WI38 (cell line): ENCODE data around the gene SSU72.
"Not testable (repeated sequence)": the region's sequence is repeated elsewhere in the genome, so short reads cannot be mapped to it uniquely, and the experiment has no call there.

ENCODE experiments used
- H3K4me3 ChIP-seq: 2 replicates; pipeline ENCODE4 v1.5.1; 2011; ENCODE audit warnings: low read depth, mild to moderate bottlenecking, control low read depth, low read length
- TF ChIP-seq, protein P1 (sequence below): IDR thresholded peaks from 2 replicates; pipeline ENCODE4 v1.5.1; 2012; ENCODE audit warnings: low read depth, mild to moderate bottlenecking, control low read depth, low read length

Gene SSU72

DNA sequence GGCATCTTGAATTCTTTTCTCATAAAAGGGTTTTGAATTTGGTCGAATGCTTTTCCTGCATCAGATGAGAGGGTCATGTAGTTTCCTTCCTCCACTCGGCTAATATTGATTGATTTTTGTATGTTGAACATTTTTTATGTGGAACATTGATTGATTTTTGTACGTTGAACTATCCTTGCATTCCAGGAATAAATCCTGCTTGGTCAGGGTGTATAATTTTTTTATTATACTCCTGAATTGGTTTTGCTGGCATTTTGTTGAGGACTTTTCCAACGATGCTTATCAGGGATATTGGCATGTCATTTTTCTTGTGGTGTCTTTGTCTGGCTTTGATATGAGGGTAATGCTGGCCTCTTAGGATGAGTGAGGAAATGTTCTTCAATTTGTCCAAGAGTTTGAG lies 42.7 kb downstream of the SSU72 start:
- H3K4me3 ChIP-seq = no peak overlapping the region
- TF ChIP-seq, protein P1, sequence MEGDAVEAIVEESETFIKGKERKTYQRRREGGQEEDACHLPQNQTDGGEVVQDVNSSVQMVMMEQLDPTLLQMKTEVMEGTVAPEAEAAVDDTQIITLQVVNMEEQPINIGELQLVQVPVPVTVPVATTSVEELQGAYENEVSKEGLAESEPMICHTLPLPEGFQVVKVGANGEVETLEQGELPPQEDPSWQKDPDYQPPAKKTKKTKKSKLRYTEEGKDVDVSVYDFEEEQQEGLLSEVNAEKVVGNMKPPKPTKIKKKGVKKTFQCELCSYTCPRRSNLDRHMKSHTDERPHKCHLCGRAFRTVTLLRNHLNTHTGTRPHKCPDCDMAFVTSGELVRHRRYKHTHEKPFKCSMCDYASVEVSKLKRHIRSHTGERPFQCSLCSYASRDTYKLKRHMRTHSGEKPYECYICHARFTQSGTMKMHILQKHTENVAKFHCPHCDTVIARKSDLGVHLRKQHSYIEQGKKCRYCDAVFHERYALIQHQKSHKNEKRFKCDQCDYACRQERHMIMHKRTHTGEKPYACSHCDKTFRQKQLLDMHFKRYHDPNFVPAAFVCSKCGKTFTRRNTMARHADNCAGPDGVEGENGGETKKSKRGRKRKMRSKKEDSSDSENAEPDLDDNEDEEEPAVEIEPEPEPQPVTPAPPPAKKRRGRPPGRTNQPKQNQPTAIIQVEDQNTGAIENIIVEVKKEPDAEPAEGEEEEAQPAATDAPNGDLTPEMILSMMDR = no peak

DNA sequence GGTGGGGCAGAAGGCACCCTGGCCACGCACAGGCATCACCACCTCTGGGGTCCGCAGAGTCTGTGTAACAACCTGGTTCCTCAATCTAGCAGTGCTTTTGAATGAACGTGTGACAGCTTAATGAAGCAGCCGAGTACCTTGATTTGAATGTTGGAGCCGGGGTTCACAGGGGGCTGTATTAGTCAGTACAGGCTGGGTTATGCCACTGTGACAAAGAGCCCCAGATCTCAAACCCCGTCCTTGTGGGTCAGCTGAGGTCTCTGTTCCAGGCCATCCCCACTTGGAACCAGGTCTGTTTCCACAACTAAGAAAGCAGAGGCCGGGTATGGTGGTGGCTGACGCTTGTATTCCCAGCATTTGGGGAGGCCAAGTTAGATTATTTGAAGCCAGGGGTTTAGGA lies 44.7 kb downstream of the SSU72 start:
- TF ChIP-seq, protein P1 = no peak
- no peak overlapping the region for H3K4me3 ChIP-seq

DNA sequence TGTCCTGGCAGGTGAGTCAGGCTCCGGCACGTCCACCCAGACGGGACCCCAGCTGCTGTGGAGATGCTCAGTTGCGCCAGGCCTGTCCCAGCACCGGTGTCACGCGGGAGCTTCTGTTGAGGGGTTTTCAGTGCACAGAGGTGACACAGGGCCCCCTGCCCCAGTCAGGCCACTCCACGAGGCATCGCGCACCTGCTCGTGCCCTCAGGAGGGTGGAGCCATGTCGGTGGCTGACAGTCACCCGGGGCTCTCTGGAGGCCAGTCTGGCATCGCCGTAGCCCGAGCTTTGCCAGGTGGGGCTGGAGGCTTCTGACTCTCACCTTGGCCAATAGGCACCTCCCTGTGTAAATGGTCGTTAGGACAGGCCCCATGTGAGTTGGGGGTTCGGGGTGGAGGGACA lies 45.3 kb downstream of the SSU72 start:
- TF ChIP-seq, protein P1 = no peak
- H3K4me3 ChIP-seq = no peak overlapping the region

DNA sequence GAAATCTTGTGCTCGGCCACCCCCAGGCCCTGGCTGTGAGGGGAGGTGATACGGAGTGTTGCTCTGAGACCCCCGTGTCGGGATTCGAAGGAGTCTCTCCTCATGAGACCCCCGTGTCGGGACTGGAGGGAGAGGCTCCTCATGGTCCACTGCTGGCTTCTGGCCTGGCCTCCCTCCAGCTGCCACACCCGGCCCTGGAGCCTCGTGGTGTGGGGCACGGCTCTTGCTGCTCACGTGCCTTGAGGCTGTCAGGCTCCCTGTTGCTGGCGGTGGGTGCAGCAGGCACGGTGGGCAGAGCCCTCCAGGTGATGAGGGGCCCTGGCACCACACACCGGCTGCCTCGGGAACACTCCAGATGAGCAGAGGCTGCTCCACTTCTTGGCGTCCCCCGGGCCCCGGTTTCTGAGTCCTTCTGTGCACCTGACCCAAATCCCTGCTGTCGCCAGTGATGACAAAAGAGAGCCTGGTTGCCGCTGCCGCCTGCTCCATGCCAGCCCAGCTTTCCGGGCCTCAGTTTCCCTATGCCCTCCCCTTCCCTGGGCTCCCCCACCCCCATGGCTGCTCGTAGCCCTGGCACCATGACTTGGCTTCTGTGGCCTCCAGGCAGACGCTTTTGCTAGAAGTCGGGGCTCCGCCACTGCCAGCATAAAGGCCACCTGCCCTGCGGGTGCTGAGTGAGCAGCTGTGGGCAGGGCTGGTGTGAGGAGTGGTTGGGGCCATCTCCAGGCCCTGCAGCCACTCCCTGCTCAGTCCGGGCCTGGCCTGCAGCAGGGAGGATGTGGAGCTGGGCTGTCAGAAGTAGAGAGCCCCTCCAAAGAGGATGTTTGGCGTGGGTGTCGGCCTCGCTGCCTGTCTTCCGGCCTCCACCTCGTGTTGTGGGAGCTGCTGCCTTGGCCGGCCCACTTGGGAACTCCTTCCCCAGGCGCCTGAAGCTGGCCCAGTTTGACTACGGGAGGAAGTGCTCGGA lies 46.1 kb downstream of the SSU72 start:
- TF ChIP-seq, protein P1 = no peak
- no peak overlapping the region for H3K4me3 ChIP-seq

DNA sequence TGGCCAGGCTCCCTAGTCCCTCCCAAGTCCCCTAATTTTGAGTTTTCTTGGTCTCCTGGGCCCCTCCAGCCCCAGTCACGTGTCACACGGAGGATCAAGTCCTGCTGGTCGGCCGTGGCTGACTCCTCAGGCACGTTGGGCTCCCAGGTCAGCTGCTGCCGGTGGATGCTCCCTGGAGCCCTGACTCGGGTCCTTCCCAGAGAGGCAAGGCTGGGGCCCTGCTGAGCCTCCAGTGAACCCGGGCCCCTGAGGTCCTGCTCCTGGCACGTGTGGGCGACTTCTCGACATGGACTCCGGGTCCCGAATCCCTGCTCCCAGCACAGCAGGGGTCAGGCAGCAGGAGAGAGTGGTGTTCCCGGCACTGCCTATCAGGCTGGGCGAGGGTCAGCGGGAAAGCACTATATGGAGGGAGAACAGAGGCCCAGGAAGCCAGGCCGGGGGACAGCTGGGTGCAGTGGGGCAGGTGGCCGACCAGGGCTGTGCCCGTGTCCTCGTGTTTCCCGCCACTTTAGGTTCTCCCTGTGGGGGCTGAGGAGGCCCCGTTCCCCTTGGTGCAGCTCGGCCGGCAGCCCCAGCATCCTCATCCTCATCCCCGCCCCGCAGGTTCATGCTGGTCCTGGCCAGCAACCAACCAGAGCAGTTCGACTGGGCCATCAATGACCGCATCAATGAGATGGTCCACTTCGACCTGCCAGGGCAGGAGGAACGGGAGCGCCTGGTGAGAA lies 47.4 kb downstream of the SSU72 start:
- no peak overlapping the region for H3K4me3 ChIP-seq
- TF ChIP-seq, protein P1 = no peak

DNA sequence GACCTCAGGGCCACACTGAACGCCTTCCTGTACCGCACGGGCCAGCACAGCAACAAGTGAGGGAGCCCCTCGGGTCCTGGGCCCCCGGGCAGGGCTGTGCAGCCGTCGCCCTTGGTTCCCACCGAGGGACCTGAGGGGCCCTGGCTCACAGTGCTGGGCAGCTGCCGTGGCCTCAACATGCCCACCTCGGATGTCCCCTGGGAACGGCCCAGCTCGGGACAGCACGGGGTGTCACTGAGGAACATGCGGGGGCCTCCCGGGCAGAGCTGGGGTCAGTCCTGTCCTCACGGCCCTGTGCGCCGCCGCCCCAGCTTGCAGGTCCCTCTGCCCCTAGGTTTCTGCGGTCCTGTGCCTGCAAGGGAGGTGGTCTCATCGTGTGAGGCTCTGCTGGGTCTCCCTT lies 48.2 kb downstream of the SSU72 start:
- not testable (repeated sequence) for H3K4me3 ChIP-seq

DNA sequence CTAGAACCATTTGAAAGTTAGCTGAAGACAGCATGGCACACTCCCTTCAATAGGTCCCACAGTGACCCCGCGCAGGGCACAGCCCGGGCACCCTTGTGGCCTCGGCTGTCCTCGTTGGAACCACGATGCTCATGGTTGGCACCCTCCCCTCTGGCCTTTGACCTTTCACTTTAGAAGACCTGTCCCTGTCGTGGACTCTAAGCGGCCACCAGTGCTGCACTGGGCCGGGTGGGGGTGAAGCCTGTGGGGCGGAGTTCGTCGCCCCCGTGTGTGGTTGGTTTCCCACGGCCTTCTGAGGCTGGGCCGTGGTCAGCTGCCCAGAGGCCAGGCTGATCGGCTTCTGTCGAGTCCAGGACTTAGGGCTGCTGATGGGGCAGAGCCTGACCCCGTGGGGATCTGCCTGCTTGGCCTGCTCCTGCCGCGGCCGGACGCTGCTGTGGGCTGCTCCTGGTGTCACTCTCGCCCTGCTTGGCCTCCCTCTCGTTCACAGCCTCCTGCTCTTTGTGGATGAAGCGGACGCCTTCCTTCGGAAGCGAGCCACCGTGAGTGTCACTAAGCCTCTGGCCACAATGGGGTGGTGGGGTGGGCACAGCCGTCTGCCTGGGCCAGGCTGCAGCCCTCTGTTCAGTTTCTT lies 49.8 kb downstream of the SSU72 start:
- not testable (repeated sequence) for H3K4me3 ChIP-seq

DNA sequence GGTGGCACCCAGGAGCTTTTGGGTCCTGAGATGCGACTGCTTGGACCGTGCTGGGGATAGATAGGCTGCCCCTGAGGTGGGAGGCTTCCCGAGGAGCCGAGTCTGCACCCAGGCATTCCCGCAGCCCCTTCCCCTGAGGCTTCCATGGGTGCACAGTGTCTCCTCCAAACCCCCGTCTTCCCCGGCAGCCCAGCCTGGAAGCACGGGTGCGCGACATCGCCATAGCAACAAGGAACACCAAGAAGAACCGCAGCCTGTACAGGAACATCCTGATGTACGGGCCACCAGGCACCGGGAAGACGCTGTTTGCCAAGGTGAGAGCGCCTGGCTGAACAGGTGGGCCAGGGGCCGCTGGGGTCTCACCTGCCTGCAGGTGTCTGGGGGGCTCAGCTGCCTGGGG lies 51.0 kb downstream of the SSU72 start:
- not testable (repeated sequence) for H3K4me3 ChIP-seq

DNA sequence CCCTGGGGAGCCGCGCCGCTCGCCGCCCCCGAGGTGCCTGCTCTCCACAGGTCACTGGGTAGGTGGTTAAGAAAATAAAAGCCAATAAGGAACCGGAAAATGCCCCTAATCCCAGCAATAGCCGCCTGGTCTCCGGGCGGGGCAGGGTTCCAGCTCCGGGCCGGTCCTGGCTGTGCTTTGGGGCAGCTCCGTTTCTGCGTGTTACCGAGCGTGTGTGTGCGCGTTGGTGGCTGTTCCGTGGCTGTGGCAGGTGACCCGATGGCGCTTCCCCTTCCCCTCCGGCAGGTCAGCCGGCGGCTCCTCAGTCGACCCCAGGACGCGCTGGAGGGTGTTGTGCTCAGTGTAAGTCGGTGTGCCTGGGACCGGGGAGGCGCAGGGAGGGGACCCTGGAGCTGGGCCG lies 51.4 kb downstream of the SSU72 start:
- not testable (repeated sequence) for H3K4me3 ChIP-seq

DNA sequence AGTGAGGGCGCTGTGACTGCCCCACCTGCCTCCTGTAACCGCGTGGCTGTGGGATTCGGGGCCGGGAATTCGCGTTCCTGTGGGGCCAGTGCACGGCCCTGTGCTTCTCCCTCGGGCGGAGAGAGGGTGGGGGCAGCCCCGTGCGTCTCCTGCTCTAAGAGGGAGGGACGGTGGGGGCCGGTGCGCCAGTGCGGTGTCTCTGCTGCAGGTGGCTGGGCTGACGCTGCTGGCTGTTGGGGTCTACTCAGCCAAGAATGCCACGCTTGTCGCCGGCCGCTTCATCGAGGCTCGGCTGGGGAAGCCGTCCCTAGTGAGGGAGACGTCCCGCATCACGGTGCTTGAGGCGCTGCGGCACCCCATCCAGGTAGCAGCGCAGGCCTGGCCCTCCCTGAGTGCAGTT lies 52.1 kb downstream of the SSU72 start:
- H3K4me3 ChIP-seq = not testable (repeated sequence)
